ENCODE measurements around the gene TTC31.
A peak's percentile ranks its signal among the peaks of the same experiment; 100 is the strongest.

TTC31 gene

DNA sequence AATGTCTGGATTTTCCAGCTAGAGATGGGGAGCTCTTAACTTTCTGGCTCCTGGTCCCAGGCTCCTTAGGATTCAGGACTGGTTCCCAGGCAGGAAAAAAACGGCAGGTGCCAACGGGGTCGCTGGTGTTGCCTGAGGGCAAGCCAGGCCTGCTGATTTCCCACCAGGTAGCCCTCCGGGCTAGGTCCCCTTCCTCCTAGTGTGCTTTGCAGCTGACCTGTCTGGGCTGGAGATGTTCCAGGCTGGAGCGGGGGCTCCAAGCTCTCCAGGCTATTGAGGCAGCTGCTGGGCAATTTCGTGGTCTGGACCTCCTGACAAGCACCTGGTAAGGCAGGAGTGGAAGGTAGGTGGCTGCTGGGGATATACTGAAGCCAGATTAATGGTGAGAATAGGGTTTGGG lies 8.4 kb upstream of the TTC31 start:
- no peaks in the 10 kb centered on the region for H3K79me1 ChIP-seq (ENCODE audit: low read depth, low read length)
- no peak overlapping the region for H2BK12ac ChIP-seq (ENCODE audit: low read length)
- no peaks in the 10 kb centered on the region for H3K27me3 ChIP-seq (ENCODE audit: control insufficient read depth in 3 of 3, insufficient read depth in 3 of 3, low read depth in 1 of 3, low read length in 3 of 3)
- H2BK120ac ChIP-seq (ENCODE audit: low read depth, low read length), result no peak overlapping the region
- no peak overlapping the region for H3K4me2 ChIP-seq (ENCODE audit: insufficient read depth, low read length, poor library complexity, severe bottlenecking)
- no peak overlapping the region for H2AFZ ChIP-seq (ENCODE audit: low read length)
- no peak overlapping the region for H2BK15ac ChIP-seq (ENCODE audit: low read length)
- no peak overlapping the region for H2AK5ac ChIP-seq (ENCODE audit: low read depth, low read length)
- WGBS, 2 donors (ENCODE audit: extremely low coverage in 2 of 2, insufficient read length in 2 of 2, insufficient replicate concordance in 1 of 2), result no CpG with 5 or more reads among the region's 6 CpGs
- peaks cover 24 to 49% of the 10 kb centered on the region in 2 donors for H3K36me3 ChIP-seq (replicated peaks in 1 of 2; ENCODE audit: control insufficient read depth in 2 of 2, insufficient read depth in 2 of 2, low read length in 2 of 2)
- H3K4ac ChIP-seq (ENCODE audit: low read length), result no peak overlapping the region
- no peak overlapping the region for H4K91ac ChIP-seq (ENCODE audit: low read depth, low read length, poor library complexity)
- H3K23ac ChIP-seq (ENCODE audit: low read depth, low read length, poor library complexity), result no peak overlapping the region
- no peak overlapping the region for H3K14ac ChIP-seq (ENCODE audit: low read length)
- no peak overlapping the region for H3K4me3 ChIP-seq (ENCODE audit: low read length in 2 of 2)
- H3K4me1 ChIP-seq (ENCODE audit: control insufficient read depth in 2 of 2, insufficient read depth in 1 of 2, low read depth in 1 of 2, low read length in 2 of 2), result peaks cover 6 to 11% of the 10 kb centered on the region in 2 donors
- no peak overlapping the region for H3K27ac ChIP-seq (replicated peaks; ENCODE audit: low read length)
- H3K18ac ChIP-seq (ENCODE audit: low read length), result no peak overlapping the region
- no peak overlapping the region for H3K9ac ChIP-seq (ENCODE audit: low read depth, low read length, poor library complexity)
- H4K8ac ChIP-seq (ENCODE audit: low read depth, low read length), result no peak overlapping the region
- DNase-seq (ENCODE audit: low spot score), result no peak
- no peaks in the 10 kb centered on the region for H3K9me3 ChIP-seq (replicated peaks in 1 of 2; ENCODE audit: control insufficient read depth in 2 of 2, insufficient read depth in 1 of 2, low read depth in 1 of 2, low read length in 2 of 2)
- no peak overlapping the region for H2BK5ac ChIP-seq (ENCODE audit: low read length)

- Histone ChIP-seq H3K36me3 (replicated peaks in 1 of 2; ENCODE audit: control insufficient read depth in 2 of 2, insufficient read depth in 2 of 2, low read length in 2 of 2) (peaks cover 24 to 53% of the 10 kb centered on the region in 2 donors), H3K14ac (ENCODE audit: low read length) (no peak overlapping the region), H3K23ac (ENCODE audit: low read depth, low read length, poor library complexity) (no peak overlapping the region), H3K4ac (ENCODE audit: low read length) (no peak overlapping the region), H4K8ac (ENCODE audit: low read depth, low read length) (no peak overlapping the region), H3K9ac (ENCODE audit: low read depth, low read length, poor library complexity) (no peak overlapping the region), H2BK12ac (ENCODE audit: low read length) (no peak overlapping the region), H2BK15ac (ENCODE audit: low read length) (no peak overlapping the region), H2BK5ac (ENCODE audit: low read length) (no peak overlapping the region), H3K4me2 (ENCODE audit: insufficient read depth, low read length, poor library complexity, severe bottlenecking) (no peak overlapping the region), H3K9me3 (replicated peaks in 1 of 2; ENCODE audit: control insufficient read depth in 2 of 2, insufficient read depth in 1 of 2, low read depth in 1 of 2, low read length in 2 of 2) (no peaks in the 10 kb centered on the region), H3K18ac (ENCODE audit: low read length) (no peak overlapping the region), H3K27me3 (ENCODE audit: control insufficient read depth in 3 of 3, insufficient read depth in 3 of 3, low read depth in 1 of 3, low read length in 3 of 3) (no peaks in the 10 kb centered on the region), H2AFZ (ENCODE audit: low read length) (no peak overlapping the region), H3K4me3 (ENCODE audit: low read length in 2 of 2) (no peak overlapping the region), H2AK5ac (ENCODE audit: low read depth, low read length) (no peak overlapping the region), H2BK120ac (ENCODE audit: low read depth, low read length) (no peak overlapping the region), H4K91ac (ENCODE audit: low read depth, low read length, poor library complexity) (no peak overlapping the region), H3K27ac (replicated peaks; ENCODE audit: low read length) (no peak overlapping the region), H3K4me1 (ENCODE audit: control insufficient read depth in 2 of 2, insufficient read depth in 1 of 2, low read depth in 1 of 2, low read length in 2 of 2) (peaks cover 6 to 11% of the 10 kb centered on the region in 2 donors), H3K79me1 (ENCODE audit: low read depth, low read length) (no peaks in the 10 kb centered on the region)
- no CpG with 5 or more reads among the region's 5 CpGs for WGBS, 2 donors (ENCODE audit: extremely low coverage in 2 of 2, insufficient read length in 2 of 2, insufficient replicate concordance in 1 of 2)
- no peak for DNase-seq (ENCODE audit: low spot score)
Observed at GRCh38 chr2:74474899-74475298, 8.0 kb upstream of the TTC31 start.

DNA sequence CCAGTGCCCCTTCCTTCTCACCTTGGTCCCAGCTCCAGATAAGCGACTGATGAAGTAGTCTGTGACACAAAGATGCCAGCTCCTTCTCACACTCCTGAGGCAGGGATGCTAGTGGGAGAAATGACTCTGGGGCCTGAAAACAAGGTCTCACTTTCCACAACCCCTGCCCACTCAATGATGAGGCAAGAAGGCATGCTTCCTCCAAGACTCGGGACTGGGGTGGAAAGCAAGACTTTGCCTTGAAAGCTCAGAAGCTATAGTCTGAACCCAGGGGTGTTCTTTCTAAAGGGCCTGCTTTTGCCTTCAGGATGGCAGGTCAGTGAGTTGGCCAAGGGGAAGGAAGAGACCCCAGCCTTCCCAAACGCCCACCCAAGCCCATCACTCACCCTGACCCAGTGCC lies 1.4 kb upstream of the TTC31 start:
- no peaks in the 10 kb centered on the region for H3K27me3 ChIP-seq (ENCODE audit: control insufficient read depth in 3 of 3, insufficient read depth in 3 of 3, low read depth in 1 of 3, low read length in 3 of 3)

GRCh38 chr2:74481961-74482800 lies 700 bp upstream of the TTC31 start:
- no CpG with 5 or more reads among the region's 80 CpGs for whole genome bisulfite sequencing, 2 donors (ENCODE audit: extremely low coverage in 2 of 2, insufficient read length in 2 of 2, insufficient replicate concordance in 1 of 2)
- H3K18ac ChIP-seq (ENCODE audit: low read length), result peak overlapping the region; percentile 99
- H3K79me1 ChIP-seq (ENCODE audit: low read depth, low read length), result peaks cover 12% of the 10 kb centered on the region
- peak overlapping the region; percentile 98 for H3K4me2 ChIP-seq (ENCODE audit: insufficient read depth, low read length, poor library complexity, severe bottlenecking)
- H2BK15ac ChIP-seq (ENCODE audit: low read length), result peak overlapping the region; percentile 99
- H3K36me3 ChIP-seq (replicated peaks in 1 of 2; ENCODE audit: control insufficient read depth in 2 of 2, insufficient read depth in 2 of 2, low read length in 2 of 2), result peaks cover 12 to 39% of the 10 kb centered on the region in 2 donors
- no peak overlapping the region for H4K91ac ChIP-seq (ENCODE audit: low read depth, low read length, poor library complexity)
- H3K27ac ChIP-seq (replicated peaks; ENCODE audit: low read length), result peak overlapping the region; percentile 75
- peak overlapping the region; percentile 78 for H4K8ac ChIP-seq (ENCODE audit: low read depth, low read length)
- H3K4me1 ChIP-seq (ENCODE audit: control insufficient read depth in 2 of 2, insufficient read depth in 1 of 2, low read depth in 1 of 2, low read length in 2 of 2), result peaks cover 9 to 14% of the 10 kb centered on the region in 2 donors
- peak overlapping the region; percentile 100 for H3K14ac ChIP-seq (ENCODE audit: low read length)
- H3K4me3 ChIP-seq (ENCODE audit: low read length in 2 of 2), result peak overlapping the region; percentile 81 to 85
- H2AFZ ChIP-seq (ENCODE audit: low read length), result peak overlapping the region; percentile 93
- peak overlapping the region; percentile 91 for H2AK5ac ChIP-seq (ENCODE audit: low read depth, low read length)
- H2BK5ac ChIP-seq (ENCODE audit: low read length), result peak overlapping the region; percentile 88
- peak overlapping the region; percentile 3 for H3K4ac ChIP-seq (ENCODE audit: low read length)
- H3K23ac ChIP-seq (ENCODE audit: low read depth, low read length, poor library complexity), result peak overlapping the region; percentile 98
- no peak for DNase-seq (ENCODE audit: low spot score)
- no peaks in the 10 kb centered on the region for H3K9me3 ChIP-seq (replicated peaks in 1 of 2; ENCODE audit: control insufficient read depth in 2 of 2, insufficient read depth in 1 of 2, low read depth in 1 of 2, low read length in 2 of 2)
- peak overlapping the region; percentile 99 for H3K9ac ChIP-seq (ENCODE audit: low read depth, low read length, poor library complexity)
- H2BK12ac ChIP-seq (ENCODE audit: low read length), result no peak overlapping the region
- H2BK120ac ChIP-seq (ENCODE audit: low read depth, low read length), result peak overlapping the region; percentile 67
- no peaks in the 10 kb centered on the region for H3K27me3 ChIP-seq (ENCODE audit: control insufficient read depth in 3 of 3, insufficient read depth in 3 of 3, low read depth in 1 of 3, low read length in 3 of 3)

More for the DNA sequence above, 1.4 kb upstream of the TTC31 start:
- Histone ChIP-seq H3K9me3 (replicated peaks in 1 of 2; ENCODE audit: control insufficient read depth in 2 of 2, insufficient read depth in 1 of 2, low read depth in 1 of 2, low read length in 2 of 2) (no peaks in the 10 kb centered on the region), H2BK120ac (ENCODE audit: low read depth, low read length) (no peak overlapping the region), H2AK5ac (ENCODE audit: low read depth, low read length) (peak overlapping the region; percentile 91), H3K4me2 (ENCODE audit: insufficient read depth, low read length, poor library complexity, severe bottlenecking) (peak overlapping the region; percentile 98), H3K14ac (ENCODE audit: low read length) (no peak overlapping the region), H3K23ac (ENCODE audit: low read depth, low read length, poor library complexity) (peak overlapping the region; percentile 98), H3K27ac (replicated peaks; ENCODE audit: low read length) (no peak overlapping the region), H2AFZ (ENCODE audit: low read length) (no peak overlapping the region), H4K8ac (ENCODE audit: low read depth, low read length) (no peak overlapping the region), H3K4me3 (ENCODE audit: low read length in 2 of 2) (peak overlapping the region; percentile 81 to 85), H3K79me1 (ENCODE audit: low read depth, low read length) (peaks cover 12% of the 10 kb centered on the region), H3K36me3 (replicated peaks in 1 of 2; ENCODE audit: control insufficient read depth in 2 of 2, insufficient read depth in 2 of 2, low read length in 2 of 2) (peaks cover 14 to 42% of the 10 kb centered on the region in 2 donors), H3K4ac (ENCODE audit: low read length) (no peak overlapping the region), H2BK5ac (ENCODE audit: low read length) (no peak overlapping the region), H4K91ac (ENCODE audit: low read depth, low read length, poor library complexity) (no peak overlapping the region), H3K9ac (ENCODE audit: low read depth, low read length, poor library complexity) (peak overlapping the region; percentile 99), H2BK12ac (ENCODE audit: low read length) (no peak overlapping the region), H3K4me1 (ENCODE audit: control insufficient read depth in 2 of 2, insufficient read depth in 1 of 2, low read depth in 1 of 2, low read length in 2 of 2) (peaks cover 9 to 14% of the 10 kb centered on the region in 2 donors), H2BK15ac (ENCODE audit: low read length) (no peak overlapping the region), H3K18ac (ENCODE audit: low read length) (no peak overlapping the region)
- no CpG with 5 or more reads among the region's 3 CpGs for WGBS, 2 donors (ENCODE audit: extremely low coverage in 2 of 2, insufficient read length in 2 of 2, insufficient replicate concordance in 1 of 2)
- no peak for DNase-seq (ENCODE audit: low spot score)
